Stimulated activated naive CD4-positive, alpha-beta T cell treated with Interleukin-2 at 50 U/mL for 16 hours (primary cell): ENCODE data around the gene SNCG.
"Not testable (repeated sequence)": the region's sequence is repeated elsewhere in the genome, so short reads cannot be mapped to it uniquely, and the experiment has no call there.

Experiments
- DNase-seq: peaks from one replicate; lab custom pipeline; 2025; lab: John Stamatoyannopoulos, UW

SNCG gene

GRCh38 chr10:86958116-86958900, at the start of gene SNCG:
TSS of gene SNCG (plus strand) at chr10:86958599. CDS start at chr10:86958698, 99 bp downstream.
- no peak for DNase-seq

DNA sequence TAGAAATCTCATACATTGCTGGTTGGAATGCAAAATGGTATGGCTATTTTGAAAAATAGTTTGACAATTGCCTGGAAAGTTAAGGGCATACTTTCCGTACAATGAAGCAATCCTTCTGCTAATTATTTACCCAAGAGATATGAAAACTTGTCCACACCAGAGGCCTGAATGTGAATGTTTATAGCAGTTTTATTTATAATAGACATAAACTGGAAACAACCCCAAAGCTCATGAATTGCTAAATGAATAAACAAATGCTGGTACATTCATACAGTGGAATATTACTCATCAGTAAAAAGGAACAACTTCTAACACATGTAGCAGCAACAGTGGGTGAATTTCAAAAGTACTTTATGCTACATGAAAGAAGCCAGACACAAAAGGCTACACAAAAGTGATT, 43.7 kb upstream of the SNCG start:
- no peak for DNase-seq

GRCh38 chr10:86918022-86918471, 40.4 kb upstream of the SNCG start:
- no peak for DNase-seq

DNA sequence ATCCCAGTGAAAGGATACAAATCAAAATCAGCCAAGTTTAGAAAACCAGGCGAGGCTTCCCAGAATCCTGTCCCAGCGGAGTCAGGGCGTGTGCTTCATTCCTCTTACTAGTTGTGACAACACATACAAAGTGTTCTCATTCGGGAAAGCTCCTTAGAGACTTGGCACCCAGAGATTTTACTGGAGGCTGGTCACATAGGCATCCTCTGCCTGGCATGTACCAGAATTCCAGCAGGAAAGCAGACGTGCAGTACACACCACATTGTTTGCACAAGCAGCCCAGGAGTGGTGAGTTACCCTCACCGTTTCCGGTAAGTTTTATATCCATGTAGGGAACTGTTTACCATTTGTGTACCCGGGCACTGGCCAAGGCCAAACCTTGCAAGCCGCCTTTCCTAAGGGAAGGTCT, 35.8 kb upstream of the SNCG start:
- no peak for DNase-seq

DNA sequence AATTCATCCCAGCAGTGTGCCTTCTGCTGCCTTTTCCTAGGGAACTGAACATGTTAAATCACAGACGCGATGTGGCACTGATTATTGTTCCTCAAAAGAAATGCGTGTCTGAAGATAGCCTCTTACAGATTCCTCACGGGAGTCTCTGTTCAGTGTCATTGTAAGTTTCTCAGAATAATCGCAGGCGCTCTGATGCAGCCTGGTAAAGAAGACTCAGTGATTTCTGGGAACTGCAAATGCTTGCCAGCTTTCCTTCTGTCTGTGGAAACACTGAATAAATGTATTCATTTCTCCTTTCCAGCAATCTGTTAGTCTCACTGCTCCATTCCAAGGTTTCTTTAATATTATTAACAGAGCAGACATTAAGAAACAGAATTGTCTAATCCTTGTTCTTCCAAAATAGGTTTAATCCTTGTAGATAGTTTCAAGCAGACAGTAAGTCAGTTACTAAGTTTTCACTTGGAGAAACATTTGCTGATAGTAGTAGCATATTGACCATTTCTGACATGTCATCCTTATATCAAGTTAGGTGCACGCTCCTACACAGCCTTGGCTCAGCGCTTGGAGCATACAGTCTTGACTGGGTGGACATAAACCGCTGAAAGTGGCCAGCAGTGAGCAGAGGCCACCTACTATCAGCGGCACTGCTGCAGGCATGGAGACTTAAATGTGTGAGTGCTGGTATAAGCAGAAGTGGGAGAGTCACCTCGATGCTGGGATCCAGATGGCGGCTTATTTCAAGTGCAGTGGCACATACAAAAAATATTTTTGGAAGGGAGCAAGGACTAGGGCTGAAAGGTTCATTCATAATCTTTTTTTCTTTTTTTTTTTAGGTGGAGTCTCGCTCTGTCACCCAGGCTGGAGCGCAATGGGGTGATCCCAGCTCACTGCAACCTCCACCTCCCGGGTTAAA, 28.7 kb upstream of the SNCG start:
- DNase-seq: no peak

DNA sequence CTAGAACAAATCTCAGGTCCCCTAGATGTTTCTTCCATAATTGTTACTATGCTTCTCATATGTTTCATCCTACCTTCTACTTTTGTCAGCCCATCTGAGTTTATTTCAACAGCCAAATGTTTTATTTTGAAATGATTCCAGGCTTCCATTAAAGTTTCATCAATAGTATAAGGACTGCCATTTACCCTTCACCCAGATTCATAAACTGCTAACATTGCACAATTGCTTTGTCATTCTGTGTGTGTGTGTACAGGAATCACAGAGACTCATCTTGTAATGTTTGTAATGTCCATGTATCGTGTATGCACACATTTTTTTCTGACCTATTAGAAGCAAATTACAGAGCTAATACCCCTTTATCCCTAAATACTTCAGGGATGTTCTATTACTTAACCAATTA, 26.5 kb upstream of the SNCG start:
- DNase-seq: no peak

DNA sequence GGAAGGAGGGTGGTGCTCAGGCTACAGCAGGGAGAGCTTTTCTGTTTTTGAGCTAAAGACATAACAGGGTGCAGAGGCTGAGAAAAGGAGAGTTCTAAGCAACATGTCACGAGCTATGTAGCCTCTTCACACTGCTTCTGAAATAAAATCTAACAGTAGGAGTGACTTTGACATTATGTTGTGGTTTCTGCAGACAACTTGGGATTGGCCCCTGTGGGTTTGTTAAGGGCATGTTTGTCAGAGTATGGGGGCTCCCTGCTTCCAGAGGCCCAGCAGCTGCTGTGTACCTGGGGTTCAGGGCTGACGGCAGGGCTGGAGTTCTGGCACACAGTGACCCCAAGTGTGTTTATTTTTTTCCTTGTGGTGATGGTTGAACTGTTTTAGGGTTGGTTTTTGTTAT, 25.7 kb upstream of the SNCG start:
- DNase-seq: no peak

DNA sequence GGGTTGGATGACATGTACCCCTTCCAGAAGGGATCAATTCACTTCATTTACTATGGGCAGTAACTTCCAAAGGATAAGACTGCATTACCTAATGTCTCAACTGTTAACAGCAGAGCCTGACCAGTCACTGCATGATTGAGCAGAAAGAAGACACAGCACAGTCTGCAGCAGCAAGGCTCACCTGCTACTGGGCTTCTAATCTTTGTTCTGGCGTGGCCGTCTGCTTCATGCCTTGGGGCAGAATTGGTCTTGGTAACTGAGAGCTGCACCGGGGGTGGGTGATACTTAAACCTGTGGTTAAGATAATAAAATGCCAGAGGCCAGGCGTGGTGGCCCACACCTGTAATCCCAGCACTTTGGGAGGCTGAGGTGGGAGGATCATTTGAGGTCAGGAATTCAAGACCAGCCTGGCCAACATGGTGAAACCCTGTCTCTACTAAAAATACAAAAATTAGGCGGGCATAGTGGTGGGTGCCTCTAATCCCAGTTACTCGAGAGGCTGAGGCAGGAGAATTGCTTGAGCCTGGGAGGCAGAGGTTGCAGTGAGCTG, 24.2 kb upstream of the SNCG start:
- not testable (repeated sequence) for DNase-seq

DNA sequence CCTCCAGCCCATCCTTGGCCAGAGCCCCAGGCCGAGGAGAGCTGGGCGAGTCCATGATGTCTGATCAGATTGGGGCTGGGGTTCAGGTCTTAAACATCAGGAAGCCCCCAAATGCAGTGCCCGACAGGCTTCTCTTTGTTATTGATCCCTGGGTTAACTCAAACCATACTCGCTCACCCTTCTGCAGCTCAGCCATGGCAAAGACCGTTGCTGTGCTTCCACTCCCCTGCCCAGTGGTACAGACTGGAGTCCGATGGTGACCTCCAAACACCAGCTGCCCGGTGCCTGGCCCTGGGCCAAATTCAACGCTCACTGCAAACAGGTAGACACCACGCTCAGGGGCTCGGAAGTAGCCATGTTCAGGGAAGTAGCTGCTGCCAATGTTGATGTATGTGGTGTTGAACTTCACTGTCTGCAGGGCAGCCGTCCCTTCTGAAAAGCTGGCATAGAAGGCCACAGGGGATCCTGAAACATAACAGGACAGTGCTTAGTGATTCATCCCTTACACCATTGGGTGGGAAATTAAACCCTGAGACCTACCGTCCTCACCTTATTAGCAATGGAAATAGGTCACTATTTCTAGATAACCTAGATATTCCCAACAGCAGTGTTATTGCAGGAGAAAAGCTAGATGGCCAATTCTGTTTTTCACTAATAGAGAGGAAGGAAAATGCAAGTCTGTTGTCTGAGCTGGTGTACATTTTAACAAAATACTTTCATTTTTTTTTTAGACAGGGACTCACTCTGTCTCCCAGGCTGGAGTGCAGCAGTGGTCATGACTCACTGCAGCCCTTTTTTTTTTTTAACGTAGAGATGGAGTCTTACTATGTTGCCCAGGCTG, 21.5 kb upstream of the SNCG start:
- no peak for DNase-seq

DNA sequence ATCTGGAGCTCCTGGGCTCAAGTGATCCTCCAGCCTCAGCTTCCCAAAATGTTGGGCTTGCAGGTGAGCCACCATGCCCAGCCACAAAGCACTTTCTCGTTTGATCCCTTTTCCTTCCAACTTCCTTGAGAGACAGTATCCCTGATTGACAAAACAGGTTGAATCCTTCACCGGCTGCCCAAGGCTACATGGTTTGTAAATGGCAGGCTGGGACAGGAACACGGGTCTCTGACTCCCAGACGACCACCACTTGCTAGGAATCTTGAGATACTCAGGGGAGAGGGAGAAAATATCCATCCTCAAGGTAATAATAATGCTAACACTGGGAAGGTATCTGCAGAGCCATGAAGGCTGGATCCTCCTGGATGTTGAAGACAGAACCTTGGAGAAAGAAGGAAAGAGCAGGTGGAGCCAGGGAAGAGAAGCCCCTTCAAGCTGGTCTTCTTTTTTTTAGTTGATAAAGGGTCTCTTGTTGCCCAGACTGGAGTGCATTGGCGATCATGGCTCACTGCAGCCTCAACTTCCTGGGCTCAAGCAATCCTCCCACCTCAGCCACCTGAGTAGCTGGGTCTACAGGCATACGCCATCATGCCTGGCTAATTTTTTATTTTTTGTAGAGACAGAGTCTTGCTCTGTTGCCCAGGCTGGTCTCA, 20.8 kb upstream of the SNCG start:
- DNase-seq: no peak

- DNase-seq: no peak
Observed at GRCh38 chr10:86938260-86938659, 20.1 kb upstream of the SNCG start.

DNA sequence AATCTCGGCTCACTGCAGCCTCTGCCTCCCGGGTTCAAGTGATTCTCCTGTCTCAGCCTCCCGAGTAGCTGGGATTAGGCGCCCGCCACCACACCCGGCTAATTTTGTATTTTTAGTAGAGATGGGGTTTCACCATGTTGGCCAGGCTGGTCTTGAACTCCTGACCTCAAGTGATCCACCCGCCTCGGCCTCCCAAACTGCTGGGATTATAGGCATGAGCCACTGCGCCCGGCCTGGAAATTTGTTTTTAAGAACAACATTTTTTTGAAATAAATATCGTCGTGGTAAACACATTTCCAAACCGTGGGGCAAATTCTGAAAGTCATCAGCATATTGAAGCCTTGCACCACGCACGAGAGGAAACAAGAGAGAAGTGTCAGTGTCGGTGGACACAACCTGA, 18.3 kb upstream of the SNCG start:
- DNase-seq: not testable (repeated sequence)

DNA sequence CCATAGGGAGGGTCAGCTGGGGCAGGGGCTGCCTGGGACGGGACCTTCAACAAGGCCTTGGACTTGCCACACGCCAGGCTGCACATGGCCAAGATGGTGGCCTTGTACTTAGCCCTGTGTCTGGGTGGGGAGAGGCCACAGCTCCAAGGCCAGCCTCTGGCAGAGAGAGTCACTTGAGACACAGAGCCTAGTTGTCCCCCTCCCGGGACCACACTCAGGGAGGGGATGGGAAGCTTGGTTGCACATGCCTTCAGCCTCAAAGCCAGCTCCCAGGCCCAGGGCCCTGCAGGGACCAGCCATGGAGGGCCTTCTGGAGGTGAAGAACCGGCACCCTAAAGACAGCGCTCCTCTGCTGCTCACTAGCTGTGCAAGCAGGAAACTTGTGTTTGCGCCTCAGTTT, 17.7 kb upstream of the SNCG start:
- DNase-seq: no peak

DNA sequence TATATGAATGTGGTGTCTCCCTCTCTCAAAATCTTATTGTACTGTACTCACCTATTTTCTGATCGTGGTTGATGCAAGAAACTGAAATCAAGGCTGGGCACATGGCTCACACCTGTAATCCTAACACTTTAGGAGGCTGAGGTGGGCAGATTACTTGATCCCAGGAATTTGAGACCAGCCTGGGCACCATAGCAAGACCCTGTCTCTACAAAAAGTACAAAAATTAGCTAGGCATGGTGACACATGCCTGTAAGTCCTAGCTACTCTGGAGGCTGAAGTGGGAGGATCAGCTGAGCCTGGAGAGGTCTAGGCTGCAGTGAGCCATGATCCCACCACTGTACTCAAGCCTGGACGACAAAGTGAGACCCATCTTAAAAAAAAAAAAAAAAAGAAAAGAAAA, 17.0 kb upstream of the SNCG start:
- DNase-seq: no peak

GRCh38 chr10:86941991-86942421, 16.4 kb upstream of the SNCG start:
- no peak for DNase-seq

GRCh38 chr10:86942441-86943315, 15.7 kb upstream of the SNCG start:
- DNase-seq: no peak

DNA sequence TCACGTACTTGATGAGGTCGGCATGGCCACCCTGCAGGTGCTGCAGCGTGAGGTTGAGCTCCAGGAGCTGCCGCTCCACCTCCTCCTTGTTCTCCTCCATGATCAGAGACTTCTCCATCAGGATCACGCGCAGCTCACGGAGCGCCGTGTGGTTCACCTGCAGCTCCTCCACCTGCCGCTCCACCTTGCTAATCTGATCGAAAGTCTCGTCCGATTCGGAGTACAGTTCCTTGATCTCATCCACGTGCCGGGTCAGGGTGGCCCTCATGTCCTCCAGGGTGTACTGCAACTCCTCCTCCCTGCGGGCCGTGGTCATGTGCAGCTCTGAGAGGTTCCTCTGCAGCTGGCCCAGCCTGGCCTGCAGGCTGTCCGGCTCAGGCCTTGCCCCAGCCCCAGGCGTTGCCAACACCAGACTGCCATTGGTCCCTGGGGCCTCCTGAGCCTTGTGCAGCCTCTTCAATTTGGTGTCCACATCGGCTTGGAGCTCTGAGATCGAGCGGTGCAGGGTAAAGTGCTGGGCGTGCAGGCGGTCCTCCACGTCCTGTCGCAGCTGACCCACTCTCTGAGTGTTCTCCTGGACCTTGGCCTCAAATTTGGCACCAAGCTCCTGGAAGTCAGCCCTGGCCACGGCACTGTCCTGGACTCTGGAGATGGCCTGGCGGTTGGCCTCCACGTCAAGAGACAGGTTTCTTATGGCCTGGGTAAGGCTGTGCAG, 14.9 kb upstream of the SNCG start:
- DNase-seq: no peak

- DNase-seq: no peak
Observed at GRCh38 chr10:86944031-86944419, 14.4 kb upstream of the SNCG start.

DNA sequence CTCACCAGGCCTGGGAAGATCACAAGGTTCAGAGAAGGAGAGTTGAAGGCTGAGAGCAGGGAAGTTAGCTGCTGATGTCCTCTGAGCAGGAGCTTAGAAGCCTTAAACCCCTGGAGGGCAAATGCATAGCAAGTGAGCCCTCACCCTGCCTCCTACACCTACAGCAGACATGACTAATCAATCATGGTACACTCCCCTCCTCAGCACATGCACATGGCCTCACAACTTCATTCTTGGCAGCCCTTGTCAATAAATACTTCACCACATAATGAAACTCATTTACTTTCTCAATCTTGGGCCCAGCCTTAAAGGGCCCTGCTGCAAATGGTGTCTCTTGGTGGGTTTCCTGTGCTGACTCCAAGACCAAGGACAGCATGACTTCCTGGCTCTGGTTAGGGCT, 13.9 kb upstream of the SNCG start:
- DNase-seq: no peak

DNA sequence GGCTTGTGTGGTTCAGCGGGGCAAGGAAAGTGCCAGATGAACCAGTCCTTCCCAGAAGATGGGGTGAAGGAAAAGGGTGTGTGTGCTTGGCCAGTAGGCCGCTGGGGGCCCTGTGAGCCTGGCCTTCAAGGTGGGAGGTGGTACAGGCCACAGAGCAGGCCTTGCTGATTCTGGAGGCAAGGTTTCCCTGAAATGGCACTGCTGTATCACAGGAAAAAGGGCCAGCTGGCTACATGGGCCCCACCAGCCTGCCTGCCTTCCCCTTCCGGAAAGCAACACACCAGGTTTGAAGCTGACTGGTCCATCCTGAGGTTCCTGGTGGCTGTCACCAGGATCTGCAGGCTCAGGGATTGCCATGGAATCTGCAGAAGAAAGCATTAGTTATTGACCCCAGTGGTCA, 13.5 kb upstream of the SNCG start:
- no peak for DNase-seq
